Epithelial cell of esophagus (primary cell): ENCODE results near the gene LHX6.

Source experiments
- DNase-seq: peaks from one replicate; pipeline ENCODE4 v3.0.0; 2010; ENCODE audit warnings: low read depth
- H3K4me3 ChIP-seq: 2 replicates; pipeline ENCODE4 v1.5.1; 2011; ENCODE audit warnings: mild to moderate bottlenecking, low read length, control low read depth
- CTCF ChIP-seq: IDR thresholded peaks from 2 replicates; pipeline ENCODE4 v1.5.1; 2011; ENCODE audit warnings: low read depth, mild to moderate bottlenecking, low read length, control low read depth, inconsistent platforms; ENCODE audit not compliant: insufficient read depth; ENCODE audit errors: missing control alignments

Gene LHX6

GRCh38 chr9:122225312-122226141 lies 3.2 kb downstream of the LHX6 start:
- H3K4me3 ChIP-seq, result no peak overlapping the region
- no peak for DNase-seq
- no peak for TF ChIP-seq CTCF

- no peak overlapping the region for H3K4me3 ChIP-seq
- TF ChIP-seq CTCF, result no peak
- DNase-seq, result no peak
Observed at GRCh38 chr9:122223435-122223834, 5.3 kb downstream of the LHX6 start.

- DNase-seq, result no peak
- no peak for TF ChIP-seq CTCF
- H3K4me3 ChIP-seq, result no peak overlapping the region
Observed at GRCh38 chr9:122222791-122223190, 6.0 kb downstream of the LHX6 start.

- no peak overlapping the region for H3K4me3 ChIP-seq
- TF ChIP-seq CTCF, result no peak
- DNase-seq, result no peak
Observed at GRCh38 chr9:122221183-122221811, 7.5 kb downstream of the LHX6 start.

- no peak for DNase-seq
- TF ChIP-seq CTCF, result no peak
- H3K4me3 ChIP-seq, result no peak overlapping the region
Observed at GRCh38 chr9:122220673-122221182, 8.0 kb downstream of the LHX6 start.

GRCh38 chr9:122219856-122220672 lies 8.7 kb downstream of the LHX6 start:
- no peak for DNase-seq

More at GRCh38 chr9:122219856-122220672, 8.7 kb downstream of the LHX6 start:
- no peak for TF ChIP-seq CTCF
- no peak overlapping the region for H3K4me3 ChIP-seq
